Measurements from ENCODE around the gene PCDHGC5. TPM values are rescaled to one million over a fixed set of nuclear protein-coding genes. Genes with fewer than 3 reads are reported as not detected.

The PCDHGC5 gene
- polyA plus RNA-seq, 1 experiment = 2.4 TPM

- ChIA-PET CTCF (interaction anchor here (1.0 to 1.4 kb wide), 5 partner anchors 39 to 82 kb away, joined by 3 to 7 read pairs (median 6); no protein-coding TSS in a partner anchor), POLR2A (no interaction called here)
- Histone ChIP-seq H3K27me3 (ENCODE audit: control insufficient read depth, insufficient read depth, low read length) (no peaks in the 10 kb centered on the region), H3K4me3 (ENCODE audit: low read depth, low read length) (0 out of 2 replicates have a peak within 1 kb of the TSS, but pooled peaks have one; percentile 4), H3K27ac (ENCODE audit: low read depth, low read length) (no peak within 1 kb of the TSS), H3K9me3 (ENCODE audit: control insufficient read depth, insufficient read depth, low read length) (peaks cover 16% of the 10 kb centered on the region)
- TF ChIP-seq CTCF (IDR thresholded peaks at IDR 0.05; ENCODE audit: low read depth, low read length) = no peak
- no peak for DNase-seq (ENCODE audit: low read depth, low spot score)
Measured at GRCh38 chr5:141484641-141485311, 4.1 kb upstream of the PCDHGC5 start, which contains the start of gene PCDHGC4. PCDHGC4 (plus strand) TSS chr5:141485030; CDS start chr5:141485174, 144 bp downstream.

GRCh38 chr5:141485321-141486055, 3.4 kb upstream of the PCDHGC5 start:
- H3K27ac ChIP-seq (ENCODE audit: low read depth, low read length) = no peak overlapping the region
- no peaks in the 10 kb centered on the region for H3K27me3 ChIP-seq (ENCODE audit: control insufficient read depth, insufficient read depth, low read length)
- H3K4me3 ChIP-seq (ENCODE audit: low read depth, low read length) = no peak overlapping the region
- ChIA-PET POLR2A (interaction anchor here (1.0 kb wide), 1 partner anchor 9 kb away, joined by 3 read pairs; no protein-coding TSS in a partner anchor), CTCF (interaction anchor here (0.8 to 2.0 kb wide), 3 partner anchors 27 to 72 kb away, joined by 4 to 7 read pairs (median 4); no protein-coding TSS in a partner anchor)
- no peak for DNase-seq (ENCODE audit: low read depth, low spot score)
- TF ChIP-seq CTCF (IDR thresholded peaks at IDR 0.05; ENCODE audit: low read depth, low read length) = no peak
- peaks cover 16% of the 10 kb centered on the region for H3K9me3 ChIP-seq (ENCODE audit: control insufficient read depth, insufficient read depth, low read length)

GRCh38 chr5:141486091-141486490, 2.8 kb upstream of the PCDHGC5 start:
- Histone ChIP-seq H3K4me3 (ENCODE audit: low read depth, low read length) (no peak overlapping the region), H3K27ac (ENCODE audit: low read depth, low read length) (no peak overlapping the region), H3K27me3 (ENCODE audit: control insufficient read depth, insufficient read depth, low read length) (no peaks in the 10 kb centered on the region), H3K9me3 (ENCODE audit: control insufficient read depth, insufficient read depth, low read length) (peaks cover 16% of the 10 kb centered on the region)
- no peak for TF ChIP-seq CTCF (IDR thresholded peaks at IDR 0.05; ENCODE audit: low read depth, low read length)
- no peak for DNase-seq (ENCODE audit: low read depth, low spot score)
- ChIA-PET POLR2A (interaction anchor here (1.0 kb wide), 1 partner anchor 10 kb away, joined by 3 read pairs; no protein-coding TSS in a partner anchor), CTCF (interaction anchor here (0.8 to 2.0 kb wide), 4 partner anchors 26 to 72 kb away, joined by 3 to 7 read pairs (median 4); partner anchors contain the start of gene PCDHGB7)

- peaks cover 25% of the 10 kb centered on the region for H3K9me3 ChIP-seq (ENCODE audit: control insufficient read depth, insufficient read depth, low read length)
- H3K4me3 ChIP-seq (ENCODE audit: low read depth, low read length) = no peak overlapping the region
- DNase-seq (ENCODE audit: low read depth, low spot score) = no peak
- CTCF ChIA-PET = interaction anchor here (0.6 to 2.0 kb wide), 5 partner anchors 19 to 682 kb away, joined by 3 to 7 read pairs (median 4); partner anchors contain the start of genes PCDHGB7 and TAF7
- POLR2A ChIA-PET = no interaction called here
- no peak overlapping the region for H3K27ac ChIP-seq (ENCODE audit: low read depth, low read length)
- no peaks in the 10 kb centered on the region for H3K27me3 ChIP-seq (ENCODE audit: control insufficient read depth, insufficient read depth, low read length)
- no peak for TF ChIP-seq CTCF (IDR thresholded peaks at IDR 0.05; ENCODE audit: low read depth, low read length)
Measured at GRCh38 chr5:141487131-141487530, 1.8 kb upstream of the PCDHGC5 start.

Measured in AG04450 (cell line).